Lung (tissue), 12 donors: ENCODE measurements around the gene HSD17B12. TPM values are rescaled to one million over a fixed set of nuclear protein-coding genes. Genes with fewer than 3 reads are reported as not detected.

Source experiments
- ATAC-seq: fragments of 200-7000 bp; cut with Tn5 transposase; one replicate; pipeline ENCODE4 v1.9.1; 2020; ENCODE audit warnings: moderate number of reproducible peaks; ENCODE audit not compliant: insufficient read depth, low FRiP score
- DNase-seq, 3 donors: peaks; one replicate each; pipeline ENCODE4 v3.0.0-alpha.2; 2013 to 2017
- H3K27ac ChIP-seq, 2 donors: one replicate each; pipeline ENCODE4 v1.5.1; 2013; ENCODE audit warnings: mild to moderate bottlenecking in 2 of 2, moderate library complexity in 2 of 2, control low read depth in 1 of 2, inconsistent platforms in 1 of 2, low read depth in 1 of 2, low read length in 1 of 2
- H3K27me3 ChIP-seq, 3 donors: one replicate each; pipeline ENCODE4 v1.5.1; 2013; ENCODE audit warnings: low read length in 2 of 3; ENCODE audit not compliant: control insufficient read depth in 3 of 3, insufficient read depth in 3 of 3
- H3K36me3 ChIP-seq, 4 donors: one replicate each; pipeline ENCODE4 v1.5.1; 2013; ENCODE audit warnings: low read length in 4 of 4, mild to moderate bottlenecking in 1 of 4, moderate library complexity in 1 of 4; ENCODE audit not compliant: control insufficient read depth in 4 of 4, insufficient read depth in 4 of 4
- H3K4me1 ChIP-seq, 5 donors: one replicate each; pipeline ENCODE4 v1.5.1; 2013; ENCODE audit warnings: low read length in 5 of 5, mild to moderate bottlenecking in 2 of 5, moderate library complexity in 1 of 5; ENCODE audit not compliant: control insufficient read depth in 5 of 5, insufficient read depth in 5 of 5
- H3K4me3 ChIP-seq: one replicate; pipeline ENCODE4 v1.5.1; 2013; ENCODE audit warnings: mild to moderate bottlenecking, control low read depth, moderate library complexity
- H3K9ac ChIP-seq, 2 donors: one replicate each; pipeline ENCODE4 v1.5.1; 2013; ENCODE audit warnings: low read length in 2 of 2, control low read depth in 1 of 2; ENCODE audit not compliant: insufficient read depth in 1 of 2
- H3K9me3 ChIP-seq, 4 donors: one replicate each; pipeline ENCODE4 v1.5.1; 2013; ENCODE audit warnings: low read length in 3 of 4, mild to moderate bottlenecking in 1 of 4, moderate library complexity in 1 of 4; ENCODE audit not compliant: control insufficient read depth in 4 of 4, insufficient read depth in 3 of 4
- CTCF ChIP-seq: IDR thresholded peaks from 2 replicates; pipeline ENCODE4 v1.5.1; 2012; ENCODE audit warnings: mild to moderate bottlenecking; ENCODE audit errors: control extremely low read depth, extremely low read depth
- WGBS, 2 donors: extraction: QIAGEN DNeasy Blood & Tissue Kit; methylation state at CpG; one replicate each; pipeline ENCODE4 v1.1.7; 2013; 5-methylcytosine and 5-hydroxymethylcytosine counted together
- polyA plus RNA-seq, 2 donors: library from polyadenylated mRNA; stranded (reverse); fragments of 200-250 nt; gene quantifications; one replicate each; pipeline ENCODE4 v1.2.1, GENCODE V29; 2013
- total RNA-seq, 2 donors: library from RNA; depleted of rRNA in 1 of 2; stranded (reverse); fragments of >200 nt in 1 of 2; gene quantifications; one replicate each; pipeline ENCODE4 v1.2.1, GENCODE V29; 2014 to 2021
- donor health status: control.
- donor health status: control.
- donor health status: Bipolar disorder and iron deficiency.
- donor health status: healthy.
- donor health status: DM: yes; HTN: yes; CAD: no.

The HSD17B12 gene
- total and polyA plus RNA-seq, 4 donors = 37.3 to 118 (median 87.1) TPM

- Histone ChIP-seq H3K9me3 (no peaks in the 10 kb centered on the region), H3K27me3 (no peaks in the 10 kb centered on the region), H3K9ac (no peak overlapping the region), H3K4me3 (no peak overlapping the region), H3K36me3 (peaks cover 0 to 13% (median 9%) of the 10 kb centered on the region in 4 donors), H3K27ac (no peak overlapping the region), H3K4me1 (peaks cover 0 to 13% (median 0%) of the 10 kb centered on the region in 5 donors)
- TF ChIP-seq CTCF = no peak
- ATAC-seq (no peak), DNase-seq (no peak)
- WGBS, 2 donors = 88% methylated on average over 1 of the region's 1 CpG
These were observed 161.5 kb downstream of the HSD17B12 start for GRCh38 chr11:43842021-43842420.

GRCh38 chr11:43845816-43846215 is 165.3 kb downstream of the HSD17B12 start:
- WGBS, 2 donors = 95 to 96% methylated on average over 3 of the region's 3 CpGs
- Histone ChIP-seq H3K4me1 (no peaks in the 10 kb centered on the region), H3K27me3 (no peaks in the 10 kb centered on the region), H3K9ac (no peak overlapping the region), H3K9me3 (no peaks in the 10 kb centered on the region), H3K36me3 (peaks cover 0 to 7% (median 4%) of the 10 kb centered on the region in 4 donors), H3K4me3 (no peak overlapping the region), H3K27ac (no peak overlapping the region)
- DNase-seq (no peak), ATAC-seq (no peak)
- TF ChIP-seq CTCF = no peak

GRCh38 chr11:43852057-43852636 is 171.6 kb downstream of the HSD17B12 start:
- ATAC-seq = peak; percentile 77
- WGBS, 2 donors = 32 to 42% methylated on average over 4 of the region's 4 CpGs

More at GRCh38 chr11:43852057-43852636, 171.6 kb downstream of the HSD17B12 start:
- Histone ChIP-seq H3K27ac (no peak overlapping the region), H3K9me3 (no peaks in the 10 kb centered on the region), H3K4me1 (peaks cover 0 to 11% (median 0%) of the 10 kb centered on the region in 5 donors), H3K9ac (no peak overlapping the region), H3K27me3 (no peaks in the 10 kb centered on the region), H3K4me3 (no peak overlapping the region), H3K36me3 (peaks cover 0 to 4% (median 1%) of the 10 kb centered on the region in 4 donors)
- peak; percentile 82 to 92 (median 90) for DNase-seq
- TF ChIP-seq CTCF = peak; percentile 66
